Uterine smooth muscle cell (primary cell): ENCODE measurements around the gene NFATC2IP. TPM values are rescaled to one million over a fixed set of nuclear protein-coding genes. Genes with fewer than 3 reads are reported as not detected.

Source experiments
- total RNA-seq: library from RNA; depleted of rRNA; stranded (reverse); fragments of >200 nt; gene quantifications from 2 replicates; pipeline ENCODE4 v1.2.3, GENCODE V29; 2014

Gene NFATC2IP
- 14.1 and 21.6 TPM in 2 replicates for total RNA-seq

DNA sequence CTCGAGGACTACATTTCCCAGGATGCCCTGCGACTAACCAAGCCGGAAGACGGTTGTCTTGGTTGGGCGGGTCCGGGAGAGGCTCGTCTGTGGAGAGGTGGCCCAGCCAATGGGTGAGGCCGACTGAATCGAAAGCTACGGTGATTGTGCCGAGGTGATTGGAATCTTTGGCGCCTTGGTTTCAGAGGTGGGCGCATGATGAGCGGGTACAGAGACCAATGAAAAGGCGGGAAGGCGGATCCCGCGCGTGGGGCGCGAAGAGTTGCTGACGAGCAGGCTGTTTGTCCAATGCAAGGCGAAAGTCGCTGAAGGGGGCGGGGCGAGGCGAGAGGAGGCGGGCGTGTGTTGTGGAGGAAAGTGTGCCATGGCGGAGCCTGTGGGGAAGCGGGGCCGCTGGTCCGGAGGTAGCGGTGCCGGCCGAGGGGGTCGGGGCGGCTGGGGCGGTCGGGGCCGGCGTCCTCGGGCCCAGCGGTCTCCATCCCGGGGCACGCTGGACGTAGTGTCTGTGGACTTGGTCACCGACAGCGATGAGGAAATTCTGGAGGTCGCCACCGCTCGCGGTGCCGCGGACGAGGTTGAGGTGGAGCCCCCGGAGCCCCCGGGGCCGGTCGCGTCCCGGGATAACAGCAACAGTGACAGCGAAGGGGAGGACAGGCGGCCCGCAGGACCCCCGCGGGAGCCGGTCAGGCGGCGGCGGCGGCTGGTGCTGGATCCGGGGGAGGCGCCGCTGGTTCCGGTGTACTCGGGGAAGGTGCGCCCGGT lies at the start of gene NFATC2IP:
Gene NFATC2IP, plus strand, starts transcription at position 290 of the 762 bp plus-strand sequence. Its CDS starts 75 bp downstream, at position 365.

DNA sequence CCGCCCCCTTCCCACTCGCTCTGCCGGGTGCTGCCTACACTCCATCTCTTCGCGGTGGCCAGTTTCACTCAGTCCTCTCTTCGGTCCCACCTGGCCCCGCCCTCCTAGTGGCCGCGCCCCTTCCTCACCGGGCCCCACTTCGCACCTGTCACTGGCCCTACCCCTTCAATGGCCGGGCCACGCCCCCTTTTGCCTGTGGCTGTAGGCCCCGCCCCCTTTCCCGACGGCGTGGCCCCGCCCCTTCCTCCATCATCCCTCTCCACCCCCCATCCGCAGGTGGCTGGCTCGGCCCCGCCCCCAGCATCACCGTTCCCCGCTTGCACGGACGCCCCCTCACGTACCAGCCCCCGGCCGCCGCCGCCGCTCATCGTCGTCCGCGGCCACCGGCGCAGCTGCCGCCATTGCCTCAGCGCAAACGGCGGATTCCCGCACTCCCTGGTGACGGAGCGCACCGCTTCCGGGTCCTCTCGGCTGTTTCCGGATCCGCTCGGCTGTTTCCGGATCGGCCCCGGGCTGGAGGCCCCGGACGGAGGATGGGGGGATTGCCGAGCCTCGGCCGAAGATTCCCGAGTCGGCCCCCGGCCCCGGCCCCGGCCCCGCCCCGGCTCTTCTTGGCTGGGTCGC lies 25.9 kb upstream of the NFATC2IP start, which contains the start of gene RABEP2:
Gene RABEP2, minus strand, starts transcription at position 477 of the 624 bp plus-strand sequence. Its CDS starts 75 bp downstream, at position 402.

DNA sequence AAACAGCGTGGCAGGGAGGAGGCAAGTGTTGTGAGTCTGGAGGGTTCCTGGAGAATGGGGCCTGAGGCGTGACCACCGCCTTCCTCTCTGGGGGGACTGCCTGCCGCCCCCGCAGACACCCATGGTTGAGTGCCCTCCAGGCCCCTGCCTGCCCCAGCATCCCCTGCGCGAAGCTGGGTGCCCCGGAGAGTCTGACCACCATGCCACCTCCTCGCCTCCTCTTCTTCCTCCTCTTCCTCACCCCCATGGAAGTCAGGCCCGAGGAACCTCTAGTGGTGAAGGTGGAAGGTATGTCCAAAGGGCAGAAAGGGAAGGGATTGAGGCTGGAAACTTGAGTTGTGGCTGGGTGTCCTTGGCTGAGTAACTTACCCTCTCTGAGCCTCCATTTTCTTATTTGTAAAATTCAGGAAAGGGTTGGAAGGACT lies 18.9 kb upstream of the NFATC2IP start, which contains the start of gene CD19:
Gene CD19, plus strand, starts transcription at position 171 of the 425 bp plus-strand sequence. Its CDS starts 30 bp downstream, at position 201.

DNA sequence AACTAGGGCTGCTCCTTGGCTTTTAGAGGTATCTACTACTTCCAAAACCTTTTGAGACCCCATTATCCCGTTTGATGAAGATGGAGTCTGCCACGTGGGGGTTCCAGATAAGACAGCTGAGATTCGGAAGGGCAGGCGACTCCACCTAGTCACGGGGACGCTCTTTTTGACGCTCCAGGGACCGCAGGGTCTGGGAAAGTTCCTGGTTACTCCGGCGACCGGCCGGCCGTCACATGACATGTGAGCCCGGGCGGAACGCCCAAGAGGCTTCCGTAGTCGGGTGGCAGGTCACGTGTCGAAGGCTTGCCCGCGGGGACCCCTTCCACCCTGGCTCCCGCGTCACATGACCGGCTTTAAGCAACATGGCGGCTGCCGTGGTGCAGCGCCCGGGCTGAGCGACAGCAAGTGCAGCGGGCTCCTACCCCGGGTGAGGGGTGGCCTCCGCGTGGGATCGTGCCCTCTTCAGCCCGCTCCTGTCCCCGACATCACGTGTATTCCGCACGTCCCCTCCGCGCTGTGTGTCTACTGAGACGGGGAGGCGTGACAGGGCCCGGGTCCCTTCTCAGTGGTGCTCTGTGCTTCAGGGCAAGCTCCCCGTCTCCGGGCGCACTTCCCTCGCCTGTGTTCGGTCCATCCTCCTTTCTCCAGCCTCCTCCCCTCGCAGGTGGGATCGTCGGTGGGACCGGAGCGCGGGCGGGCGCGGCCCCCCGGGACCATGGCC lies 23.9 kb downstream of the NFATC2IP start, which contains the start of gene SPNS1:
Gene SPNS1, plus strand, starts transcription at position 342 of the 721 bp plus-strand sequence. Its CDS starts 374 bp downstream, at position 716.

DNA sequence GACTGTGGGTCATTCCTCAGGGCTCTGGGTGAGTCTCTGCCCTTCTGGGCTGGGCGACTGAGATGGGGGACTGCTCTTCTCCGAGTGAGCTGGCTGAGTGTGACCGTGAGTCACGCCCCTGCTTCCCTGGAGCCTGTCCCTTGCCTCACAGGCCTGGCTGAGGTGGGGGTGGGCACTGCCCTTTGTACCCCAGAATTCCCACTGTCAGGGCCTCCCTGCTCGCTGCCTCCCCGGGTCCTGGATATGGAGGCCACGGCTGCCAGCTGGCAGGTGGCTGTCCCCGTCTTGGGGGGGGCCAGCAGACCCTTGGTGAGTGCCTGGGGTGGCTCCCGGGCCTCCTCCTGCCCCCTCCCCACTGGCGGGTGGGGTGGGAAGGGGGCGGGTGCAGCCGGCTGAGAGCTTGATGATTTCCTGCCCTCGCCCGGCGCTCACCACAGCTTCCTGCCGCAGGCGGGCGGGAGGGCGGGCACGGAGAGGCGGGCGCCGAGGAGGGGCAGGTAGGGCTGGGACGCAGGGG lies 33.9 kb downstream of the NFATC2IP start, which contains the start of gene LAT:
Gene LAT, plus strand, starts transcription at position 434 of the 517 bp plus-strand sequence. CDS start 366 bp downstream, outside the sequence.

Other genes starting within 250 kb of the NFATC2IP start
- 108 and 129 TPM in 2 replicates for gene EIF3C, start 239.5 kb upstream of the NFATC2IP start, total RNA-seq
- 4.1 and 4.3 TPM in 2 replicates for gene NPIPB9, start 199.2 kb upstream of the NFATC2IP start, total RNA-seq
- 62.1 and 67.1 TPM in 2 replicates for gene ATXN2L, start 127.9 kb upstream of the NFATC2IP start, total RNA-seq
- 126 and 136 TPM in 2 replicates for gene TUFM, start 104.6 kb upstream of the NFATC2IP start, total RNA-seq
- 10.3 and 12.0 TPM in 2 replicates for gene SH2B1, start 87.1 kb upstream of the NFATC2IP start, total RNA-seq
- gene ATP2A1, start 72.4 kb upstream of the NFATC2IP start, total RNA-seq = 0.22 and 0.25 TPM in 2 replicates
- 38.7 and 42.5 TPM in 2 replicates for gene RABEP2, start 25.7 kb upstream of the NFATC2IP start, total RNA-seq
- gene CD19, start 19.0 kb upstream of the NFATC2IP start, total RNA-seq = not detected in 2 replicates
- gene SPNS1, start 23.8 kb downstream of the NFATC2IP start, total RNA-seq = 23.7 and 32.6 TPM in 2 replicates
- gene LAT, start 34.1 kb downstream of the NFATC2IP start, total RNA-seq = 0.33 and 0.87 TPM in 2 replicates